Chondrocyte (in vitro differentiated cells): Measurements from ENCODE around the gene PDE4D. TPM values are rescaled to one million over a fixed set of nuclear protein-coding genes. Genes with fewer than 3 reads are reported as not detected.

Experiments used
- DNase-seq: peaks from one replicate; pipeline ENCODE4 v3.0.0; 2021; ENCODE audit warnings: mixed read lengths, low spot score
- H3K27ac Mint-ChIP-seq: one replicate; pipeline ENCODE4 v1.8.0; 2021; ENCODE audit warnings: mild to moderate bottlenecking, moderate library complexity, mixed read lengths; ENCODE audit not compliant: unreplicated experiment
- H3K27me3 Mint-ChIP-seq: 2 replicates; pipeline ENCODE4 v1.8.0; 2021; ENCODE audit warnings: low read depth, mixed read lengths
- H3K36me3 Mint-ChIP-seq: 2 replicates; pipeline ENCODE4 v1.8.0; 2021; ENCODE audit warnings: low read depth, mixed read lengths
- H3K4me1 Mint-ChIP-seq: 2 replicates; pipeline ENCODE4 v1.8.0; 2021; ENCODE audit warnings: low read depth, mild to moderate bottlenecking, mixed read lengths
- H3K4me3 Mint-ChIP-seq: one replicate; pipeline ENCODE4 v1.8.0; 2021; ENCODE audit warnings: mild to moderate bottlenecking, moderate library complexity, mixed read lengths; ENCODE audit not compliant: unreplicated experiment
- H3K9me3 Mint-ChIP-seq: 2 replicates; pipeline ENCODE4 v1.8.0; 2021; ENCODE audit warnings: low read depth, mixed read lengths
- CTCF ChIP-seq: fragments of 200-600 bp; sonication (generic); IDR thresholded peaks from 2 replicates; pipeline ENCODE4 v1.5.0; 2021; ENCODE audit warnings: antibody characterized with exemption, mild to moderate bottlenecking, moderate library complexity
- total RNA-seq: library from RNA; stranded (reverse); gene quantifications from 3 replicates; pipeline ENCODE4 v1.2.1, GENCODE V29; 2021

The PDE4D gene
- total RNA-seq, 1 donor from 2014 or later = 21.1 TPM

- no peak for DNase-seq
- peaks cover 17% of the 10 kb centered on the region for H3K9me3 Mint-ChIP-seq
- H3K27me3 Mint-ChIP-seq = no peaks in the 10 kb centered on the region
- no peak for TF ChIP-seq CTCF
- no peak overlapping the region for H3K27ac Mint-ChIP-seq
- peaks cover 10% of the 10 kb centered on the region for H3K36me3 Mint-ChIP-seq
- no peaks in the 10 kb centered on the region for H3K4me1 Mint-ChIP-seq
- H3K4me3 Mint-ChIP-seq = no peak overlapping the region
Observed at GRCh38 chr5:59629561-59629960, 264.0 kb downstream of the PDE4D start.

GRCh38 chr5:59628062-59628828 lies 265.3 kb downstream of the PDE4D start:
- peaks cover 6% of the 10 kb centered on the region for H3K9me3 Mint-ChIP-seq

GRCh38 chr5:59624898-59625297 lies 268.6 kb downstream of the PDE4D start:
- TF ChIP-seq CTCF = no peak
- Mint-ChIP-seq H3K4me3 (no peak overlapping the region), H3K4me1 (peaks cover 18% of the 10 kb centered on the region), H3K27me3 (no peaks in the 10 kb centered on the region), H3K27ac (no peak overlapping the region), H3K9me3 (peaks cover 5% of the 10 kb centered on the region), H3K36me3 (peaks cover 4% of the 10 kb centered on the region)
- no peak for DNase-seq

More at GRCh38 chr5:59628062-59628828, 265.3 kb downstream of the PDE4D start:
- H3K4me1 Mint-ChIP-seq = peaks cover 3% of the 10 kb centered on the region
- H3K27ac Mint-ChIP-seq = no peak overlapping the region
- H3K27me3 Mint-ChIP-seq = no peaks in the 10 kb centered on the region
- H3K36me3 Mint-ChIP-seq = peaks cover 4% of the 10 kb centered on the region
- H3K4me3 Mint-ChIP-seq = no peak overlapping the region
- no peak for TF ChIP-seq CTCF
- DNase-seq = no peak

- Mint-ChIP-seq H3K4me1 (peaks cover 22% of the 10 kb centered on the region), H3K27me3 (no peaks in the 10 kb centered on the region), H3K36me3 (no peaks in the 10 kb centered on the region), H3K27ac (no peak overlapping the region), H3K9me3 (no peaks in the 10 kb centered on the region), H3K4me3 (no peak overlapping the region)
- no peak for DNase-seq
- TF ChIP-seq CTCF = no peak
Observed at GRCh38 chr5:59622848-59623247, 270.7 kb downstream of the PDE4D start.

GRCh38 chr5:59621477-59621876 lies 272.0 kb downstream of the PDE4D start:
- Mint-ChIP-seq H3K9me3 (no peaks in the 10 kb centered on the region), H3K36me3 (no peaks in the 10 kb centered on the region), H3K4me1 (peaks cover 23% of the 10 kb centered on the region), H3K4me3 (no peak overlapping the region), H3K27me3 (no peaks in the 10 kb centered on the region), H3K27ac (no peak overlapping the region)
- DNase-seq = no peak
- no peak for TF ChIP-seq CTCF
